Measurements from ENCODE around the gene AMY1C. TPM values are rescaled to one million over a fixed set of nuclear protein-coding genes. Genes with fewer than 3 reads are reported as not detected.

The AMY1C gene
- total and polyA plus RNA-seq, 8 donors: not detected

- Histone ChIP-seq H3K9me3 (peaks cover 4 to 15% (median 13%) of the 10 kb centered on the region in 4 donors), H3K27me3 (no peaks in the 10 kb centered on the region), H3K36me3 (no peaks in the 10 kb centered on the region), H3K4me1 (no peaks in the 10 kb centered on the region), H3K27ac (no peak overlapping the region), H3K4me3 (no peak overlapping the region)
- intact Hi-C loops (cut with DNase I; ENCODE audit: low total_unique reads): no loop called here
- TF ChIP-seq, protein P1, sequence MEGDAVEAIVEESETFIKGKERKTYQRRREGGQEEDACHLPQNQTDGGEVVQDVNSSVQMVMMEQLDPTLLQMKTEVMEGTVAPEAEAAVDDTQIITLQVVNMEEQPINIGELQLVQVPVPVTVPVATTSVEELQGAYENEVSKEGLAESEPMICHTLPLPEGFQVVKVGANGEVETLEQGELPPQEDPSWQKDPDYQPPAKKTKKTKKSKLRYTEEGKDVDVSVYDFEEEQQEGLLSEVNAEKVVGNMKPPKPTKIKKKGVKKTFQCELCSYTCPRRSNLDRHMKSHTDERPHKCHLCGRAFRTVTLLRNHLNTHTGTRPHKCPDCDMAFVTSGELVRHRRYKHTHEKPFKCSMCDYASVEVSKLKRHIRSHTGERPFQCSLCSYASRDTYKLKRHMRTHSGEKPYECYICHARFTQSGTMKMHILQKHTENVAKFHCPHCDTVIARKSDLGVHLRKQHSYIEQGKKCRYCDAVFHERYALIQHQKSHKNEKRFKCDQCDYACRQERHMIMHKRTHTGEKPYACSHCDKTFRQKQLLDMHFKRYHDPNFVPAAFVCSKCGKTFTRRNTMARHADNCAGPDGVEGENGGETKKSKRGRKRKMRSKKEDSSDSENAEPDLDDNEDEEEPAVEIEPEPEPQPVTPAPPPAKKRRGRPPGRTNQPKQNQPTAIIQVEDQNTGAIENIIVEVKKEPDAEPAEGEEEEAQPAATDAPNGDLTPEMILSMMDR (IDR thresholded peaks at IDR 0.05): no peak
- TF ChIP-seq POLR2A (IDR thresholded peaks at IDR 0.05) (no peak), POLR2AphosphoS5 (IDR thresholded peaks at IDR 0.05) (no peak), EP300 (IDR thresholded peaks at IDR 0.05) (no peak)
- DNase-seq: no peak
These were observed 12.2 kb downstream of the AMY1C start for GRCh38 chr1:103761896-103762295.

- Histone ChIP-seq H3K36me3 (no peaks in the 10 kb centered on the region), H3K4me3 (no peak overlapping the region), H3K4me1 (no peaks in the 10 kb centered on the region), H3K27me3 (no peaks in the 10 kb centered on the region), H3K27ac (no peak overlapping the region), H3K9me3 (no peaks in the 10 kb centered on the region)
- DNase-seq: no peak
- intact Hi-C loops (cut with DNase I; ENCODE audit: low total_unique reads): no loop called here
- TF ChIP-seq POLR2A (IDR thresholded peaks at IDR 0.05) (no peak), POLR2AphosphoS5 (IDR thresholded peaks at IDR 0.05) (no peak), EP300 (IDR thresholded peaks at IDR 0.05) (no peak)
- TF ChIP-seq, protein P1 (IDR thresholded peaks at IDR 0.05): no peak
These were observed 30.2 kb downstream of the AMY1C start for GRCh38 chr1:103779932-103780331.

DNA sequence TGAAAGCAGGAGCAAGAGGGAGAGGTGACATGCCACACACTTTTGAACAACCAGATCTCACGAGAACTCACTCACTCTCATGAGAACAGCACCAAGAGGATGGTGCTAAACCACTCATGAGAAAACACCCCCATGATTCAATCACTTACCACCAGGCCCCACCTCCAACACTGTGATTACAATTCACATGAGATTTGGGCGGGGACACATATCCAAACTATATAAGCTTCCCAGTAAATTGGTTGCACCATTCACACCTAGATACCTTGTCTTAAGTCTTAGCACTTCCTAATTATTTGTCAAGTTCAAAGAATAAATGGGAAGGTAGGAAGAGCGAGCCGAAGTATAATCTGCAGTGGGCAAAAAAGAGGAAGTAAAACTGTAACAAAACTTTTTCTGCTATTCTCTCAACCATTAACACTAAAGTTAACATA is 34.3 kb downstream of the AMY1C start:
- intact Hi-C loops (cut with DNase I; ENCODE audit: low total_unique reads): no loop called here
- H3K36me3 ChIP-seq: no peaks in the 10 kb centered on the region
- H3K27me3 ChIP-seq: no peaks in the 10 kb centered on the region
- WGBS, 5 donors: 49 to 71% (median 60%) methylated on average over 4 of the region's 4 CpGs
- no peak for DNase-seq
- TF ChIP-seq EP300 (IDR thresholded peaks at IDR 0.05) (no peak), POLR2A (IDR thresholded peaks at IDR 0.05) (no peak), POLR2AphosphoS5 (IDR thresholded peaks at IDR 0.05) (no peak)
- TF ChIP-seq, protein P1 (IDR thresholded peaks at IDR 0.05): no peak
- no peak overlapping the region for H3K4me3 ChIP-seq
- H3K9me3 ChIP-seq: no peaks in the 10 kb centered on the region
- no peaks in the 10 kb centered on the region for H3K4me1 ChIP-seq
- no peak overlapping the region for H3K27ac ChIP-seq

DNA sequence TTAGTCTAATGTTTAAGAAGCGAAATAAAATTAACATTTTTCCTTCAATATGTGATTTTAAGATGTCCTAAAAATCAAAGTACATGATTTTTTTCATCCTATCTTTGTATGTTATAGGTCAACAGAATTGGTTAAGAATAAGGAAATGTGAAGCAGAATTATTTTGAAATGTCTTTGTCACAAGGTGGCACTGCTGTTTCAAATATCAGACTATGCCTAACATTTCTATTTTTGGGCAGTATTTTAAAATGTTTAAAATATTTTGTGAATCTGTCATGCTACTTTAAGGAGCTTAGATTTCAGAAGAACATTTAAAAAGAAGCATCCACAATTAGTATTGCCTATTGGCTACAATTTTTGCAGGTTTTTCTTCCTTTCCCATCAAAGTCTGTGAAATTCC is 38.7 kb downstream of the AMY1C start:
- DNase-seq: peak in 1 of 2 donors; percentile 9
- H3K4me3 ChIP-seq: no peak overlapping the region
- no peaks in the 10 kb centered on the region for H3K4me1 ChIP-seq
- TF ChIP-seq EP300 (IDR thresholded peaks at IDR 0.05): no peak
- no peaks in the 10 kb centered on the region for H3K27me3 ChIP-seq
- whole genome bisulfite sequencing, 5 donors: 12 to 27% (median 16%) methylated on average over 1 of the region's 1 CpG
- no peak overlapping the region for H3K27ac ChIP-seq
- intact Hi-C loops (cut with DNase I; ENCODE audit: low total_unique reads): no loop called here
- H3K9me3 ChIP-seq: no peaks in the 10 kb centered on the region
- no peaks in the 10 kb centered on the region for H3K36me3 ChIP-seq

DNA sequence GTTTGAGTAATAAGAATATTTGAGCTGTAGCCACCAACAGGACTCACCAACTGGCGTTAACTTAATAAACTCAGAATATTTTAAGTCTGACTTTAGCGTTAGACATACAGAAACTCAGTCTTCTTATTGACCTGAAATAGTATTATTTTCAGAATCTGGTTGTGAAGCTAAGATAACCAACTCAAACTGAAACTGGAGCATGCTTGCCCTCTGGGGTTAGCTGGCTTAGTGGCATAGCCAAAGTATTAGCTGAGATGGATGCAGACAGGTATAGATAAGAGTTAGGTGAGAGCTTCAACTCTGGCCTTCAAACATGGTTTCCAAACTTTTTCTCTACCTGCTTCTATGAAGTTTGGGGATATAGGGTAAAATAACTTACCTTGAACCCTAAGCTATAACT is 40.5 kb downstream of the AMY1C start:
- intact Hi-C loops (cut with DNase I; ENCODE audit: low total_unique reads): no loop called here
- Histone ChIP-seq H3K4me1 (no peaks in the 10 kb centered on the region), H3K4me3 (no peak overlapping the region), H3K36me3 (no peaks in the 10 kb centered on the region), H3K9me3 (no peaks in the 10 kb centered on the region), H3K27ac (no peak overlapping the region), H3K27me3 (no peaks in the 10 kb centered on the region)
- TF ChIP-seq EP300 (IDR thresholded peaks at IDR 0.05) (no peak), POLR2A (IDR thresholded peaks at IDR 0.05) (no peak), POLR2AphosphoS5 (IDR thresholded peaks at IDR 0.05) (no peak)
- TF ChIP-seq, protein P1 (IDR thresholded peaks at IDR 0.05): no peak
- no peak for DNase-seq
- WGBS, 5 donors: 68 to 84% (median 78%) methylated on average over 2 of the region's 2 CpGs

Other genes with a start within 250 kb of the AMY1C start
- 10 to 100 TPM; 26.8 to 46.7 (median 41.4) TPM for gene RNPC3, start 224.2 kb upstream of the AMY1C start, total RNA-seq
- gene RNPC3, start 224.2 kb upstream of the AMY1C start, polyA plus RNA-seq: 1 to 10 TPM; 4.7 to 7.4 (median 5.5) TPM
- 10 to 100 TPM in 3 of 5 donors, 1 to 10 TPM in 2; 5.2 to 91.0 (median 19.2) TPM for gene AMY2B, start 178.3 kb upstream of the AMY1C start, total RNA-seq
- 10 to 100 TPM in 1 of 3 donors, 1 to 10 TPM in 2; 2.0 to 22.1 (median 5.0) TPM for gene AMY2B, start 178.3 kb upstream of the AMY1C start, polyA plus RNA-seq
- gene AMY2A, start 132.5 kb upstream of the AMY1C start, total RNA-seq: not detected
- gene AMY2A, start 132.5 kb upstream of the AMY1C start, polyA plus RNA-seq: 1 to 10 TPM in 2 of 3 donors, under 1 TPM in 1; 0.13 to 2.3 (median 2.1) TPM
- gene AMY1A, start 94.1 kb upstream of the AMY1C start, total RNA-seq: not detected
- not detected for gene AMY1A, start 94.1 kb upstream of the AMY1C start, polyA plus RNA-seq
- under 1 TPM in 1 of 5 donors, not detected in 4; 0.45 TPM for gene AMY1B, start 53.7 kb upstream of the AMY1C start, total RNA-seq
- not detected for gene AMY1B, start 53.7 kb upstream of the AMY1C start, polyA plus RNA-seq